Myocyte (in vitro differentiated cells): ENCODE results near the gene SGSH. TPM values are rescaled to one million over a fixed set of nuclear protein-coding genes. Genes with fewer than 3 reads are reported as not detected.
A peak's percentile ranks its signal among the peaks of the same experiment; 100 is the strongest.

ENCODE experiments used
- DNase-seq: peaks from one replicate; pipeline ENCODE4 v3.0.0-alpha.2; 2012; ENCODE audit warnings: low read depth
- total RNA-seq: library from RNA; depleted of rRNA; stranded (reverse); fragments of >200 nt; gene quantifications from 2 replicates; pipeline ENCODE4 v1.2.3, GENCODE V29; 2014

SGSH gene
- total RNA-seq, 1 donor from 2014 or later = 17.8 TPM

GRCh38 chr17:80187090-80187489, 33.0 kb downstream of the SGSH start:
- DNase-seq = peak; percentile 47

DNA sequence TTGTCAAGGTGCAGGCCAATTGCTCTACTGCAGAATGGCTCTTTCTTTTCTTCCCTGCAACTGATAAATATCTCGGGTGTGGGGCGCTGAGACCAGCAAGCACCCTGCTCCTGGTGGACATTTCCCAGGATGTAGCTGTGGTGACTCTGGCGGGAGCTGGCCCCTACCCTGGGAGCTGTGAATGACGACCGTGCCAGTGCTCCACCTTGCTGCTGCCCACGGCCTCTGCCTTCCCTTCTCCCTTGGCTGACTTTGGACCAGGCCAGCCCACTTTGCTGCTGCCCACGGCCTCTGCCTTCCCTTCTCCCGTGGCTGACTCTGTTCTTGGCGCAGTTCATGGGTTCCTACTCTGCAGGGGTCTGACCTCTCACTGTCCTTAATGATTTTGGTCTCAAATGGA, 34.2 kb downstream of the SGSH start:
- no peak for DNase-seq

DNA sequence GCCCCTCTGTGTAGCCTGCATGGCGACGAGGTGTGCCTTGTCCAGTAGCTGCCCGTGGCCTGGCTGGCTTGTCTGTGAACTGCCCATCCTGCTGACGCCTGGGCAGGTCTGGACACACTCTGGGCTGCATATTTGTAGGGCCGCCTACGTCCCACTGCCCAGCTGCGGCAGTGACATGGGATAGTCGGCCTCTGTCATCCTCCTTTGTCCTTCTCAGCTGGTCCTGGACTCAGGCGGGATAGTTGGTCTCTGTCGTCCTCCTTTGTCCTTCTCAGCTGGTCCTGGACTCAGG, 35.8 kb downstream of the SGSH start:
- DNase-seq = no peak

GRCh38 chr17:80183581-80184422, 36.3 kb downstream of the SGSH start:
- no peak for DNase-seq

DNA sequence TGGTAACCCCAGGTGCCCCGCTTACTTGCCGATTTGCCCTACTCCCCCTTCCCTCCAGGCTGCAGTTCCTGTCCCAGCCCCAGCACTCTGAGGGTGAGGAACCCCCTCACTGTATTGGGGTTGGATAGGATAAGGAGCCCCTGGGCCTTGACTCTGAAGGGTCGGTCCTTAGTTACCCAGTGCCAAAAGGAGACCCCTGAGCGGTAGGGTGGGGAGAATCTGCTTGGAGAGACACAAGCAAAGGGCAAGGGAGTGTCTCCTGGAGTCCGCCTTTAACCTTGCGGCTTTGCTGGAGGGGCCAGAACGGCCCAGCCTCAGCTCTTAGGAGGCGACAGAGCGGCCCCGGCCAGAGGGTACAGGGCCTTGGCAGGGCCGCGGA, 37.3 kb downstream of the SGSH start:
- DNase-seq = no peak

DNA sequence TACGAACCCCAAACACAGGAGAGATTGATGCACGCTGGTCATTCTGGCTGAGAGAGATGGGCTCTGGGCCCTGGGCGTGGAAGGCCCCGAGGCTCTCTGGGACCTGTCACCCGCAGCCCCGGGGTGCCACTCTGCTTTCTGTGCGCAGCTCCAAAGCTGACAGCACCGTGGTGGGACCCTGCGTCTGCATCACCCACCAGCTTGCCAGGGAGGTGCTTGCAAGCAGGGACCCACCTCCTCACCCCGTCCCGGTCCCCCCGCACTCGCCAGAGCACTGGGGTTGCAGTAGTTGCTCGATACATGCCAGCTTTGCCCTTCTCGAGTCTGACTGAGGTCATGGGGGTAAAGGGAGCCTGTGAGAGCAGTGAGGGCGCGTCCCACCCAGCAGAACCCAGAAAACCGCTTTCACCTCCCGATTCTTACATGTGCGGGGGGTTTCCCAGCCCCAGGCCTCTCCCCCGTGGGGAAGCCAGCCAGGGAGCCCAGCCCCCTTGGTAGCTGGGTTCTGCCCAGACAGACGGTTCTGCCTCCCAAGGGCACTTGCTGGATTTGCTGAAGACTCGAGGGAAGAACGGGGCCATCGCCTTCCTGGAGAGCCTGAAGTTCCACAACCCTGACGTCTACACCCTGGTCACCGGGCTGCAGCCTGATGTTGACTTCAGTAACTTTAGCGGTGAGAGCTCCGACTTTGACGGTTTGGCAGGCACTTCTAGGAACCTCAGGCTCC, 37.9 kb downstream of the SGSH start:
- DNase-seq = no peak

DNA sequence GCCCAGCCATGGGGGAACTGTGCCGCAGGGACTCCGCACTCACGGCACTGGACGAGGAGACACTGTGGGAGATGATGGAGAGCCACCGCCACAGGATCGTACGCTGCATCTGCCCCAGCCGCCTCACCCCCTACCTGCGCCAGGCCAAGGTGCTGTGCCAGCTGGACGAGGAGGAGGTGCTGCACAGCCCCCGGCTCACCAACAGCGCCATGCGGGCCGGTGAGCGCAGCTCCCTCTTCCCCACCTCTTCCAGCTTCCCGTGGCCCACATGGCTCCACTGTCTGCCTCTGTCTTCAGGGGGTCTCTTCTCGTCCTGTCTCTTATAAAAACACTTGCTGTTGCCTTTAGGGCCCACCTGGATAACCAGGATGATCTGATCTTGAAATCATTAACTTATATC, 38.7 kb downstream of the SGSH start:
- no peak for DNase-seq

DNA sequence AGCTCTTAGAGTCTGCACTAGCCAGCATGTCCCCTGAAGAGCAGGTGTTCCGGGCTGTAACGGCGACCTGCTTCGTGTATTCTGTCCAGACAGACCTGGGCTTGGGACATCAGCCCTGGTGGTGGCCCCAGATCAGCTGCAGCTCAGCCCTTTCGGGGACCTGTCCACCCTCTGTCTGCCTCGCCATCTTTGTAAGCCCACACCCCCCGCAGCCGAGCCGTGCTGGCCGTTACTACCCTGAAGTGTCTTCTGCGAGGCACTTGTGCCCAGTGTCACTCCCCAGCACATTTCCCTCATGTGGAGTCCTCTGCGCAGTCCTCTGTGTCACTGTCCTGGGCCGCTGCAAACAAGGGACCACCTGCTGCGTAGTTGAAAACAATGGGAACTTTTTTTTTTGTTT, 39.9 kb downstream of the SGSH start:
- DNase-seq = no peak

- peak; percentile 76 for DNase-seq
Measured at GRCh38 chr17:80177986-80178595, 42.0 kb downstream of the SGSH start.

- DNase-seq = no peak
Measured at GRCh38 chr17:80176757-80177156, 43.4 kb downstream of the SGSH start.

GRCh38 chr17:80173916-80174315, 46.2 kb downstream of the SGSH start:
- DNase-seq = no peak

DNA sequence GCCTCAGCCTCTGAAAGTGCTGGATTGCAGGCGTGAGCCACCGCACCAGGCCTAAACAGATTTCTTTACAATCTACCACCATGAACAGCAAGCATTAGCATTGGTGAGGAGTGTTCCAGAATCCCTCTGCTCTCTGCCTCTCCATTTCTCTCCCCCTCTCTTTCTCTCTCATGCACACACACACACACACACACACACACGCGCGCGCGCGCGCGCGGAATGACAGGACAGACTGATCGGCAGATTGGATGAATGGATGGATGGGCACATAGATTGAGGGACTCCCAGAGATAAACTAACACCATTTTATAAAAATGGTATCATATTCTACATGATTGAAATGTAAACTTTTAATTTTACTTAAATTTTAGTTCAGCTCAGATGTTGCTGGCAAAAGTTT, 47.0 kb downstream of the SGSH start:
- no peak for DNase-seq

GRCh38 chr17:80171681-80172080, 48.5 kb downstream of the SGSH start:
- DNase-seq = no peak

- no peak for DNase-seq
Measured at GRCh38 chr17:80169784-80170500, 50.2 kb downstream of the SGSH start, which contains the start of gene CARD14. CARD14 (plus strand) TSS chr17:80170030; CDS start chr17:80181439, 11,409 bp downstream.

GRCh38 chr17:80169107-80169506, 51.0 kb downstream of the SGSH start:
- no peak for DNase-seq

- no peak for DNase-seq
Measured at GRCh38 chr17:80168371-80168770, 51.8 kb downstream of the SGSH start.

GRCh38 chr17:80166446-80166845, 53.7 kb downstream of the SGSH start:
- DNase-seq = no peak

- no peak for DNase-seq
Measured at GRCh38 chr17:80164185-80164584, 55.9 kb downstream of the SGSH start.

DNA sequence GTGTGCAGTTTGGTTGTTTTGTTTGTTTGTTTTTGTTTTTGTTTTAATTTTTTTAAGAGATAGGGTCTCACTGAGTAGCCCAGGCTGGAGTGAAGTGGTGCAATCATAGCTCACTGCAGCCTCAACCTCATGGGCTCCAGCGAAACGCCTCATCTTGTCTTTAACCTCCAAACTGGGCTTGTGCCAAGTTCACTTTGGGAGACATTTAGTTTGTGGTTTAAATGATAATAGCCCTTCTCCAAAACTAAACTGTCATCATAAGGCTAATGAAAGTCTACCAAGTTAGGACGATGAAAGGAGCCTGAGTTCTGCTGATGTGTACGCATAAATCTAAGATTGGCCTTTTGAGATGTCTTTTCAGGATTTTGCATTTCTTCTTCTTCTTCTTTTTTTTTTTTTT, 56.8 kb downstream of the SGSH start:
- no peak for DNase-seq

DNA sequence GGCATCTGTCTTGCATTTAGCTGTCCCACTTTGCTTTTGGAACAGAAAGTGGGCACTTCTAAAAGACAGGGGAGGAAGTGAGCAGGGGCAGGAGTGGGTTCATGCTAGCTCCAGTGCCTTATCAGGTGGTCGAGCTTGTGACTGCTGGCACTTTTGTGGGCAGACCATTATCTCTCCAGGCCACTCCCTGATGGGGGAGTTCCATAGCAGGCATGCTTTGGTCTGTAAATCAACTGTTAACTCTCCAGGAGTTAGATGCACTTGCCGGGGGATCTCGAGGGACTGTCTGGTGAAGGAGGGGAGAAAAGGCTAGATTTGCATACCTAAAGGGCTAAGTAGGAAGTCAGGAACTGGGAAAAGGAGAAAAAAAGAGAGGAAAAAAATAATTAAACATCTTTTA, 59.6 kb downstream of the SGSH start:
- no peak for DNase-seq
